Stimulated activated CD4-positive, alpha-beta T cell treated with anti-CD3 and anti-CD28 coated beads, Interleukin-15, amount 100 ng/mL, for 48 hours (primary cell): ENCODE results near the gene ZNF692.
"Not testable (repeated sequence)": the region's sequence is repeated elsewhere in the genome, so short reads cannot be mapped to it uniquely, and the experiment has no call there.

Source experiments
- DNase-seq, 2 donors: peaks; one replicate each; pipeline ENCODE4 v3.0.0-alpha.2; 2020; ENCODE audit warnings: low read depth in 2 of 2

Gene ZNF692

GRCh38 chr1:248858891-248859889, at the start of gene ZNF692:
TSS of gene ZNF692 (minus strand) at chr1:248859085. CDS start at chr1:248858309, 776 bp downstream.
- DNase-seq: peak; percentile 96 to 98

GRCh38 chr1:248906753-248907661, 48.1 kb upstream of the ZNF692 start:
- DNase-seq: no peak

DNA sequence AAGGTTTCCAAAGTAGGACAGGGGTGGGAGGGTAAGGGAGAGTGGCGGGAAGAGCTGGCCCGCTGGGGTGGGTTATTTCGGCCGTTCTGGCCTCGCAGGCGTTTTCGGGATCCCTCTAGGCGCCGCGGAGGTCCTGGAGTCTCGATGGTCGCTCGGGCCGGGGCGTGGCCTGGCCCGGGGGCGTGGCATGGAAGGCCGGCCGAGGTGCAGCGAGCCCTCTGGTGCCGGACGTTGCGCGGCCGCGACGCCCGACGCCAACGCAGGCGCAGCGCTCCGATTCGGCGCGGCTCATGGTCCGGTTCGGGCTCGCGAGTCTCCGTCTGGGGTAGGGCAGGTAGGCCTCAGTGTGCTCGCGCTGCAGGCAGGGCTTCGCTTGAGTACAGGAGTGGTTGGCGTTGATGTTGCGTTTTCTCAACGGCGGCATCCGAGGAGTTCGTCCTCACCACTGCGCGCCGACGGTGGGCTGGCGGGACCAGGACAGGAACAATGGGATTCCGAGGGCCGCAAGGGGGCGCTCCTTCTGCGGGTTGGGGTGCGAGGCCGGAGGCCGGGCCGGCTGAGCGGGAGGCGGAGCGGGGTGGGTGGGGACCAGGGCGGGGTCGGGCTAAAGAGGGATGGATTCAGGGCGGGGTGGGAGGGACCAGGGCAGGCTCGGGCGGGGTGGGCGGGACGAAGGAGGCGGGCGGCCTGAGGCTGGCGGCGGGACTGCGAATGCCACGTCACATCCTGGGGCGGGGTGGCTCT, 47.3 kb upstream of the ZNF692 start, which contains the start of gene PGBD2:
Gene PGBD2, plus strand, starts transcription at position 227 of the 744 bp plus-strand sequence. CDS start 7,628 bp downstream, outside the sequence.
- peak; percentile 94 to 95 for DNase-seq

GRCh38 chr1:248905662-248906008, 46.8 kb upstream of the ZNF692 start:
- DNase-seq: no peak

DNA sequence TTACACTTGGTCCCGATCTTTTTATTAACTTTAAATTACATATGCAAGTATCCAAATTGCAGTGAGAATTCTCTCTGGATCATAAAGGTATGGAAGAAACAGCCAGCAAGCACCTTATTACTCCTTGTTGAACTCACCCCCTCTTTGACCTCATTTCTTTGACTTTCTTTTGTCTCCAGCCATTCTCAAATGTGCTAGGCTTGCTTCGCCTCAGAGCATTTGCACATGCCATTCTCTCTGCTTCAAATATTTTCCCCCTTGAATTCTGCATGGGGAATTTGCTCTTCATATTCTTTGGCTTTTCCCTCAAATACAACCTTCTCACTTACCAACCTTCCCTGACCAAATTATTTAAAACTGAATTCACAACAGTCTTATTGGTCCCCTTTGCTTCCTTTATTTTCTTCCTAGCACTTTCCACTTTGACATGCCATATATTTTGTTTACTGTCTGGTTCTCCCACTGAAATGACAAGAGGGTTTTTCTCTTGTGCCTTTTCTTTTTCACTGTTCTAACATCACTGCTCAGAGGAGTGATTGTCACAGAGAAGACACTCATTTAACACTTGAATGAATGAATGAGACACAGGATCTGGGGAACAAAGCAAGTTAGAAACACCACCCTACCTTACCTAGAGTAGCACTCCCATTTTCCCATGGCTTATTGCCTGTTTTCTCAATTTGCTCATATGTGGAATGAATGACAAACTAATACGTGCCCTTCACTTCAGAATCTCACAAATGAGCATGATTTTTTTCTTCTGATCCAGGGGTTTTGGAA, 45.7 kb upstream of the ZNF692 start:
- no peak for DNase-seq

GRCh38 chr1:248901578-248901977, 42.7 kb upstream of the ZNF692 start:
- DNase-seq: no peak

DNA sequence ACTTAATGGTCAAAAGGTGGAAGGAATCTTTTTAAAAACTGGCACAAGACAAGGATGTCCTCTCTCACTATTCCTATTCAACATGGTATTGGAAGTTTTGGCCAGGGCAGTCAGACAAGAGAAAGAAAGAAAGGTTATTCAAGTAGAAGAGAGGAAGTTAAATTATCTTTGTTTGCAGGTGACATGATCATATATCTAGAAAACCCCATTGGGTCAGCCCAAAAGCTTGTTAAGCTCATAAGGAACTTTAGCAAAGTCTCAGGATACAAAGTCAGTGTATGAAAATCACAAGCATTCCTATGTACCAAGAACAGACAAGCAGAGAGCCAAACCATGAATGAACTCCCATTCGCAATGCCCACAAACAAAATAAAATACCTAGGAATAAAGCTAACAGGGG, 41.8 kb upstream of the ZNF692 start:
- no peak for DNase-seq

- DNase-seq: no peak
Observed at GRCh38 chr1:248897412-248898337, 38.8 kb upstream of the ZNF692 start.

DNA sequence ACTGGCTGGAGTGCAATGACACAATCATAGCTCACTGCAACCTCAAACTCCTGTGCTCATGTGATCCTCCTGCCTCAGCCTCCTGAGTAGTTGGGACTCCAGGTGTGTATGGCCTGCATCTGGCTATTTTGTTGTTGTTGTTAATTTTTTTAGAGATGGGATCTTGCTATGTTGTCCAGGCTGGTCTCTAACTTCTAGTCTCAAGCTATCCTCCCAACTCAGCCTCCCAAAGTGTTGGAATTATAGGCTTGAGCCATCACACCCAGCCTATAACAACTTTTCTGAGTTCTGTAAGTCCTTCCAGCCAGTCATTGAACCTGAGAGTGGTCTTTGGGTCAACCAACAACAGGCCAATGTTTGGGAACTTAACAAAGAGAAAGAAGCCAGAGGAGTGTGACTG, 36.0 kb upstream of the ZNF692 start:
- DNase-seq: no peak

- DNase-seq: no peak
Observed at GRCh38 chr1:248892590-248892989, 33.7 kb upstream of the ZNF692 start.

DNA sequence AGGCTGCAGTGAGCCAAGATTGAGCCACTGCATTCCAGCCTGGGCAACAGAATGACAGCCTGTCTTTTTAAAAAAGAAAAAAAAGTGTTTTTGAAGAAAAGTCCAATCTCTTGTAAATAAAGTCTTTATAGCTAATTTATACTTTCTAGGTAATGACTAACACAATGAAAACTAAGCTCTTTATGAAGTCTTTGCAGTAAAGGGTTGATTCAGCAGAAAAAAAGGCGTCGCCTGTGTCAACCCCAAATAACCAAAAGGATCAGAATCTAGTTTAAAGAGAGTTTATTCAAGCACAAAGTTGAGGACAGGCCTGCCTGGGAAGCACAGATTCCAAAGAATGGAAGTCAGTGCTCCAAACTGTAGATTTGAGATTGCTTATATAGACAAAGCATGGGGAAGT, 32.9 kb upstream of the ZNF692 start:
- DNase-seq: no peak

- no peak for DNase-seq
Observed at GRCh38 chr1:248890549-248891498, 31.9 kb upstream of the ZNF692 start.

DNA sequence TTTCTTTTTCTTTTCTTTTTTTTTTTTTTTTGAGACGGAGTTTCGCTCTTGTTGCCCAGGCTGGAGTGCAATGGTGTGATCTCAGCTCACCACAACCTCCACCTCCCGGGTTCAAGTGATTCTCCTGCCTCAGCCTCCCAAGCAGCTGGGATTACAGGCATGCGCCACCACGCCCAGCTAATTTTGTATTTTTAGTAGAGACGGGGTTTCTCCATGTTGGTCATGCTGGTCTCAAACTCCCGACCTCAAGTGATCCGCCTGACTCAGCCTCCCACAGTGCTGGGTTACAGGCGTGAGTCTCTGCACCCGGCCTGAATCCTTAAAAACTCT, 31.0 kb upstream of the ZNF692 start:
- DNase-seq: not testable (repeated sequence)

DNA sequence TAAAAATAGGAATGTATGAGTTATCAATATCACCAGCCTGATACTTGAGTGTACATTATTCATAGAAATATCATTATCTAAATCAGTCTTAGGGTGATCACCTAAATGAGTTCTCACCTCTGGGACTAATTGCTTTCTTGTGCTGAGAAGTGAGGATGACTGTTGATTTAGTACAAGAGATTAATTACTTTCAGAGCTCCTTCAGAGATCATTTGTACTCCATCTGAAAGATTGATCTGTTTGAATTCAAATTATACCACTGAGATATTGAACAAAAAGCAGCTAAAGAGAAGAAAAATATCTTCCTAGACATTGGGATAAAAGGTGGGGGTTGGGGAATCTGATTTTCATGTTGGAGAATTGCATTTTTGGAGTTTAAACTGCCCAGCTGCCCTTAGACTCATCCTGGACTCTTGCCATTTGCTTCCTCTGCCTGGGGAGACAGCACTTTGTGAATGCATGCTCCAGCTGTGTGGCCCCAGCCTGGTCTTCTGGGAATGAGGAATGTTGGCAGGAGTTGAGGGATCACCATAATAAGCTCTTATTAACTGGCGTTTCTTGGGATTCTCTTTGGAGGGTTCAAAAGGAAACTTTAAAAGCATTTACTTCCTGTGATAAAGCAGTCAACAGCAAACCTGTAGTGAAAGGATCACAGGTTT, 27.5 kb upstream of the ZNF692 start:
- no peak for DNase-seq

DNA sequence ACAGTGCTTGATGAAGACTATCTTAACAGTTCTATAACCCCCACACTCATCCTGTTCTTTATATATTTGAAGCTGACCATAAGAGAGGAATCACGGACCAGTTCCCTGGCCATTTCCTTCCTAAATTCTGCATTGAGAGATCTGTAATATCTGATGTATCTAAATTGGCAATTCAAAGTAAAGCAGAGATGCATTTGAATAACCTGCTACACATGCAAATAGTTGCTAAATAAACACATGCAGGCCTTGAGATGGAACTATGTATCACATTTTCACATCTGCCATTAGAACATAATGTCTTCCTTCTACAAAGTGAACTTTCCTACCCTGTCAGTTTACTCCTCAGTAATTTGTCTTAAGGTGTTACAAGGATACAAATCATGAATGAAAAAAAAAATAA, 26.8 kb upstream of the ZNF692 start:
- DNase-seq: no peak

- no peak for DNase-seq
Observed at GRCh38 chr1:248884632-248885295, 25.9 kb upstream of the ZNF692 start.

DNA sequence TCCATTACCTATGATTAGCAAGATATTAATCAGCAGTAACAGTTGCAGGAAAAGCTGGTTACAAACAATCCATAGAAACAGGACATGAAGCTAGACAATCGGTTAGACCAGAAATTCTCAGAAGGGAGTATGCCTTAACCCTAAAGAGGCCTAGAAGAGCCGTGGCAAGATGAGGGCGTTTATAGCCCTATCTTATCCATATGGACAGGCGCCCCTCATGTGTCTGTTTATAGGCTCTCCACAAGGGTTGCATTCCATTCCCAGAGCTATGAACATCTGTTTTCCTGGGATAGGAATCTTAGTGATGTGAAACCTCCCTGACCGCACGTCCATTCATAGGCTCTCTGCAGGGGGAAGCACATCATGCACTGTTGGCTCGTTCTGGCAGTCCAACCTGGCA, 23.5 kb upstream of the ZNF692 start:
- DNase-seq: not testable (repeated sequence)

GRCh38 chr1:248881261-248881660, 22.4 kb upstream of the ZNF692 start:
- DNase-seq: no peak
